ES-I3 (cell line): ENCODE data around the gene SLC4A5.
"Not testable (repeated sequence)": the region's sequence is repeated elsewhere in the genome, so short reads cannot be mapped to it uniquely, and the experiment has no call there.

ENCODE experiments used
- H3K36me3 ChIP-seq: 2 replicates; pipeline ENCODE4 v1.6.1; 2013; ENCODE audit warnings: mild to moderate bottlenecking, low read length, control low read depth, moderate library complexity; ENCODE audit not compliant: insufficient read depth
- H3K4me1 ChIP-seq: 2 replicates; pipeline ENCODE4 v1.6.1; 2013; ENCODE audit warnings: mild to moderate bottlenecking, control low read depth, low read length; ENCODE audit not compliant: insufficient read depth
- H3K9ac ChIP-seq: 2 replicates; pipeline ENCODE4 v1.6.1; 2013; ENCODE audit warnings: low read depth, mild to moderate bottlenecking, low read length, moderate library complexity
- H3K9me3 ChIP-seq: 2 replicates; pipeline ENCODE4 v1.6.1; 2013; ENCODE audit warnings: mild to moderate bottlenecking, low read length, moderate library complexity; ENCODE audit not compliant: control insufficient read depth, insufficient read depth

SLC4A5 gene

GRCh38 chr2:74238879-74239278 is 104.3 kb downstream of the SLC4A5 start:
- no peaks in the 10 kb centered on the region for H3K36me3 ChIP-seq
- no peaks in the 10 kb centered on the region for H3K4me1 ChIP-seq
- no peaks in the 10 kb centered on the region for H3K9me3 ChIP-seq
- H3K9ac ChIP-seq: no peak overlapping the region

GRCh38 chr2:74235041-74235440 is 108.2 kb downstream of the SLC4A5 start:
- Histone ChIP-seq H3K4me1 (no peaks in the 10 kb centered on the region), H3K9ac (no peak overlapping the region), H3K9me3 (no peaks in the 10 kb centered on the region), H3K36me3 (no peaks in the 10 kb centered on the region)

DNA sequence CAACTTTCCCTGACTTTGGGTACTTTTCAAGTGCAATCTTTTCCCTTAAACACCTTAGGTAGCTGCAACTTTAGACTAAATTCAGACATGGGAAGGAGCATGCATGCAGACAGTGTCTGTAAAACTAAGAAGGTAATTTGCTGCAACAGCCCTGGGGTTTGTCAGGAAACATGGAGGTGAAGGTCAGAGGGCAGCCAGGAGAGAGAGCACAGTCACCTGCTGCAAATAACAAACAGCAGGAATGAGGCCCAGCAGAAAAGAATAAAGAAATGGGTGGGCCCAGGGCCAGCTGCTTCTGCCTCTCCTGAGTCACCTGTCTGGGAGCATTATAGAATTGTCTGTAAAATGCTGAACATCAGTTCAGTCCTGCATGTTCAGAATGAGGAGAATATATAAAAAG is 109.6 kb downstream of the SLC4A5 start:
- H3K9me3 ChIP-seq: no peaks in the 10 kb centered on the region
- no peaks in the 10 kb centered on the region for H3K4me1 ChIP-seq
- H3K36me3 ChIP-seq: no peaks in the 10 kb centered on the region
- no peak overlapping the region for H3K9ac ChIP-seq

DNA sequence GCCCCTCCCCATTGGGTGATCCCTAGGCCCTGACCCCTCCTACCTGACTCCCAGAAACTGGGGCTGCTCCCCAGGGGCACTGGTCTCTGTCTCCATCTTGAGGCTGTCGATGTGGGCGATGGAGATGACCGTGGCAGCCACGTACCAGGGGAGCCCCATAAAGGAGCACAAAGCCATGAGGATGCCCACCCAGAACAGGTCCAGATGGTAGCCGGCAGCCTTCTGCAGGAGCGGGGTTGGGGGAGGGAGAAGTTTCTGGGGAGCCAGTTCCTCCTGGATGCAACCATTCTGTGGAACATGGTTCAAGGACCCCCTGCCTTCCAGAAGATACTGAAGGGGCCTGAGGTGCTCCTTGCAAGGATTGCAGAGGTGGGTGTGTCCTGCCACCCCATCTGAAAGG is 110.8 kb downstream of the SLC4A5 start:
- no peaks in the 10 kb centered on the region for H3K4me1 ChIP-seq
- no peaks in the 10 kb centered on the region for H3K36me3 ChIP-seq
- no peaks in the 10 kb centered on the region for H3K9me3 ChIP-seq
- H3K9ac ChIP-seq: no peak overlapping the region

GRCh38 chr2:74229865-74230264 is 113.4 kb downstream of the SLC4A5 start:
- not testable (repeated sequence) for H3K36me3 ChIP-seq, H3K9ac ChIP-seq, H3K4me1 ChIP-seq, H3K9me3 ChIP-seq

- H3K36me3 ChIP-seq: no peaks in the 10 kb centered on the region
- no peaks in the 10 kb centered on the region; the same call in 1 of the 2 replicates for H3K4me1 ChIP-seq
Observed at GRCh38 chr2:74228772-74229171, 114.4 kb downstream of the SLC4A5 start.

DNA sequence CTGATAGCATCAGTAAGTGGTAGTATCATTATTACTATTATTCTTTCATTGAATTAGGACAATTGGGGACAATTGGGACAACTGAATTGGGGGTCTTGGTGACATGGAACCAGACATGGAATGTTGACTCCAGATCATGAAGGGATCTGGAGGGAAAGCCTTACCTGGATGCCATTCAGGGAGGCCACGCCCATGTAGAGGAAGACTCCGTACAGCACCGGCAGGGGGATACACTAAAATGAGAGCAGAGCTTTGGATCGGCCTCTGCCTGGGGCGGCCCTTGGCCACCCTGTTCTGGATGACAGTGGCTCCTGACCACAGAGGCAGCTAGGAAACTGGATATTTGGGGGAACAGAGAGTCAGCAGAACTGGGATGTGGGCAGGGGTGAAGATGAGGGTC is 115.6 kb downstream of the SLC4A5 start:
- no peaks in the 10 kb centered on the region; the same call in 1 of the 2 replicates for H3K4me1 ChIP-seq
- no peaks in the 10 kb centered on the region for H3K9me3 ChIP-seq
- no peaks in the 10 kb centered on the region for H3K36me3 ChIP-seq
- H3K9ac ChIP-seq: no peak overlapping the region

More at GRCh38 chr2:74228772-74229171, 114.4 kb downstream of the SLC4A5 start:
- Histone ChIP-seq H3K9me3 (no peaks in the 10 kb centered on the region), H3K9ac (no peak overlapping the region)

- no peak overlapping the region for H3K9ac ChIP-seq
- no peaks in the 10 kb centered on the region for H3K36me3 ChIP-seq
Observed at GRCh38 chr2:74226648-74227213, 116.5 kb downstream of the SLC4A5 start.

GRCh38 chr2:74225698-74226459 is 117.3 kb downstream of the SLC4A5 start:
- no peaks in the 10 kb centered on the region for H3K9me3 ChIP-seq
- H3K36me3 ChIP-seq: no peaks in the 10 kb centered on the region
- H3K4me1 ChIP-seq: no peaks in the 10 kb centered on the region; the same call in 1 of the 2 replicates
- no peak overlapping the region for H3K9ac ChIP-seq

More at GRCh38 chr2:74226648-74227213, 116.5 kb downstream of the SLC4A5 start:
- Histone ChIP-seq H3K9me3 (no peaks in the 10 kb centered on the region), H3K4me1 (no peaks in the 10 kb centered on the region; the same call in 1 of the 2 replicates)

GRCh38 chr2:74223941-74224770 is 119.1 kb downstream of the SLC4A5 start:
- Histone ChIP-seq H3K9me3 (no peaks in the 10 kb centered on the region; the same call in 1 of the 2 replicates), H3K4me1 (no peaks in the 10 kb centered on the region; the same call in 1 of the 2 replicates), H3K9ac (no peak overlapping the region), H3K36me3 (peaks cover 7% of the 10 kb centered on the region)

- Histone ChIP-seq H3K9me3 (no peaks in the 10 kb centered on the region; the same call in 1 of the 2 replicates), H3K36me3 (peaks cover 12% of the 10 kb centered on the region), H3K4me1 (no peaks in the 10 kb centered on the region; the same call in 1 of the 2 replicates), H3K9ac (no peak overlapping the region)
Observed at GRCh38 chr2:74222300-74222650, 120.9 kb downstream of the SLC4A5 start.

- Histone ChIP-seq H3K36me3 (peaks cover 12% of the 10 kb centered on the region), H3K9me3 (no peaks in the 10 kb centered on the region; the same call in 1 of the 2 replicates), H3K9ac (no peak overlapping the region), H3K4me1 (no peaks in the 10 kb centered on the region; the same call in 1 of the 2 replicates)
Observed at GRCh38 chr2:74221604-74222299, 121.5 kb downstream of the SLC4A5 start.

DNA sequence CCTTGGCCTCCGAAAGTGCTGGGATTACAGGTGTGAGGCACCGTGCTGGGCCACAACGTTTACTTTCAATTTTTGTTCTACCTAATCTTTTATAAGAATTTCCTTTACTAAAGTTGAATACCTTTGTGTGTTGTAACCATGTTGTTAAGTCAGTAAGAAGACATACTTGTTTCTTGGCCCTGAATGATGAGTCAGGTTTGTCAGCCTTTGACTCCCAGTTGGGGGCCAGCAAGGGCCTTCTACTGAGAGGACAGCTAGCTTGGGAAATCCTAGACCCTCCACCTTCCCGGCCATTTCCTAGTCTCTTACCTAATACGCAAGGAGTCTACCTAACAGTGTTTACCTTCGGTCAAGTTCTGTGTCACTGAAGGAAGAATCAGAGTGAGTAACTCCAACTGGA is 122.1 kb downstream of the SLC4A5 start:
- no peaks in the 10 kb centered on the region; the same call in 1 of the 2 replicates for H3K9me3 ChIP-seq
- H3K36me3 ChIP-seq: peaks cover 12% of the 10 kb centered on the region
- H3K9ac ChIP-seq: no peak overlapping the region
- H3K4me1 ChIP-seq: no peaks in the 10 kb centered on the region; the same call in 1 of the 2 replicates
